T47D (cell line): Measurements from ENCODE around the gene HS3ST4.

Experiments used
- DNase-seq, 2 experiments: peaks; one replicate each; pipeline versions ENCODE4 v3.0.0 to v3.0.0-alpha.2; 2011 to 2012; ENCODE audit warnings: low read depth in 1 of 2, low spot score in 1 of 2
- JUND ChIP-seq: IDR thresholded peaks from 2 replicates; pipeline ENCODE4 v1.6.1; 2012; ENCODE audit warnings: low read depth
- in situ Hi-C: cut with HindIII; loops from 2 replicates; pipeline ENCODE4 v1.10.0; 2016; ENCODE audit warnings: low sequenced_read_pairs, low pct_unique_long_range_greater_than_20kb

The HS3ST4 gene

GRCh38 chr16:25691519-25692091 lies at the start of gene HS3ST4:
Gene HS3ST4 (plus strand): TSS chr16:25691959.
- TF ChIP-seq JUND: no peak
- no peak for DNase-seq
- in situ Hi-C loops: no loop called here

GRCh38 chr16:25643633-25644032 lies 48.1 kb upstream of the HS3ST4 start:
- TF ChIP-seq JUND: no peak
- in situ Hi-C loops: no loop called here

GRCh38 chr16:25656639-25657038 lies 35.1 kb upstream of the HS3ST4 start:
- in situ Hi-C loops: no loop called here
- DNase-seq: no peak
- TF ChIP-seq JUND: no peak

More at GRCh38 chr16:25643633-25644032, 48.1 kb upstream of the HS3ST4 start:
- DNase-seq: no peak

- no peak for TF ChIP-seq JUND
- in situ Hi-C loops: no loop called here
- DNase-seq: no peak
These were observed 14.9 kb upstream of the HS3ST4 start for GRCh38 chr16:25676820-25677219.

GRCh38 chr16:25679511-25679910 lies 12.2 kb upstream of the HS3ST4 start:
- in situ Hi-C loops: no loop called here
- DNase-seq: no peak
- no peak for TF ChIP-seq JUND

GRCh38 chr16:25689137-25689836 lies 2.5 kb upstream of the HS3ST4 start:
- no peak for DNase-seq
- in situ Hi-C loops: no loop called here
- TF ChIP-seq JUND: no peak

GRCh38 chr16:25690552-25691143 lies 1.1 kb upstream of the HS3ST4 start:
- no peak for DNase-seq
- in situ Hi-C loops: no loop called here
- TF ChIP-seq JUND: no peak

GRCh38 chr16:25692351-25692741 lies 587 bp downstream of the HS3ST4 start:
- in situ Hi-C loops: no loop called here

GRCh38 chr16:25692742-25693508 lies 1.2 kb downstream of the HS3ST4 start:
- TF ChIP-seq JUND: no peak
- no peak for DNase-seq
- in situ Hi-C loops: no loop called here

More at GRCh38 chr16:25692351-25692741, 587 bp downstream of the HS3ST4 start:
- no peak for TF ChIP-seq JUND
- DNase-seq: no peak

GRCh38 chr16:25693631-25694030 lies 1.9 kb downstream of the HS3ST4 start:
- DNase-seq: no peak
- TF ChIP-seq JUND: no peak
- in situ Hi-C loops: no loop called here

GRCh38 chr16:25699069-25699468 lies 7.3 kb downstream of the HS3ST4 start:
- in situ Hi-C loops: no loop called here
- no peak for TF ChIP-seq JUND
- no peak for DNase-seq

GRCh38 chr16:25700547-25700946 lies 8.8 kb downstream of the HS3ST4 start:
- in situ Hi-C loops: no loop called here
- TF ChIP-seq JUND: no peak
- DNase-seq: no peak

- in situ Hi-C loops: no loop called here
- no peak for TF ChIP-seq JUND
- no peak for DNase-seq
These were observed 15.8 kb downstream of the HS3ST4 start for GRCh38 chr16:25707553-25707952.
